Neutrophil (primary cell): ENCODE measurements around the gene SPON1.
"Not testable (repeated sequence)": the region's sequence is repeated elsewhere in the genome, so short reads cannot be mapped to it uniquely, and the experiment has no call there.

Experiments used
- H3K27ac ChIP-seq: fragments of 200-600 bp; sonication (generic); 2 replicates; pipeline ENCODE4 v1.5.1; 2016; ENCODE audit warnings: mild to moderate bottlenecking, moderate library complexity
- H3K27me3 ChIP-seq: fragments of 200-600 bp; sonication (generic); 2 replicates; pipeline ENCODE4 v1.6.0; 2016; ENCODE audit warnings: mild to moderate bottlenecking
- H3K36me3 ChIP-seq: fragments of 200-600 bp; sonication (generic); 2 replicates; pipeline ENCODE4 v1.5.1; 2017
- H3K4me1 ChIP-seq, 2 experiments: fragments of 200-600 bp in 1 of 2; sonication (generic) in 1 of 2; 1 replicate in 1 of 2; 2 replicates in 1 of 2; pipeline versions ENCODE4 v1.5.1 to v1.6.1; 2013 to 2016; ENCODE audit warnings: low read depth in 1 of 2, low read length in 1 of 2, mild to moderate bottlenecking in 1 of 2, moderate library complexity in 1 of 2; ENCODE audit not compliant: control insufficient read depth in 1 of 2, insufficient read depth in 1 of 2
- H3K4me3 ChIP-seq, 2 experiments: fragments of 200-600 bp in 1 of 2; sonication (generic) in 1 of 2; 1 replicate in 1 of 2; 2 replicates in 1 of 2; pipeline ENCODE4 v1.5.1; 2013 to 2016; ENCODE audit warnings: low read depth in 1 of 2, low read length in 1 of 2, mild to moderate bottlenecking in 1 of 2, moderate library complexity in 1 of 2
- H3K9me3 ChIP-seq: fragments of 200-600 bp; sonication (generic); 2 replicates; pipeline ENCODE4 v1.5.1; 2016
- TF ChIP-seq, protein P1 (sequence below): fragments of 200-600 bp; sonication (generic); IDR thresholded peaks from 2 replicates; pipeline ENCODE4 v1.5.1; 2016; ENCODE audit warnings: antibody characterized with exemption

Gene SPON1

GRCh38 chr11:14082338-14082737 lies 119.8 kb downstream of the SPON1 start:
- Histone ChIP-seq H3K36me3 (no peaks in the 10 kb centered on the region), H3K27ac (no peak overlapping the region), H3K4me1 (peaks cover 10 to 21% of the 10 kb centered on the region in 2 experiments), H3K4me3 (no peak overlapping the region), H3K9me3 (no peaks in the 10 kb centered on the region), H3K27me3 (no peaks in the 10 kb centered on the region)
- TF ChIP-seq, protein P1, sequence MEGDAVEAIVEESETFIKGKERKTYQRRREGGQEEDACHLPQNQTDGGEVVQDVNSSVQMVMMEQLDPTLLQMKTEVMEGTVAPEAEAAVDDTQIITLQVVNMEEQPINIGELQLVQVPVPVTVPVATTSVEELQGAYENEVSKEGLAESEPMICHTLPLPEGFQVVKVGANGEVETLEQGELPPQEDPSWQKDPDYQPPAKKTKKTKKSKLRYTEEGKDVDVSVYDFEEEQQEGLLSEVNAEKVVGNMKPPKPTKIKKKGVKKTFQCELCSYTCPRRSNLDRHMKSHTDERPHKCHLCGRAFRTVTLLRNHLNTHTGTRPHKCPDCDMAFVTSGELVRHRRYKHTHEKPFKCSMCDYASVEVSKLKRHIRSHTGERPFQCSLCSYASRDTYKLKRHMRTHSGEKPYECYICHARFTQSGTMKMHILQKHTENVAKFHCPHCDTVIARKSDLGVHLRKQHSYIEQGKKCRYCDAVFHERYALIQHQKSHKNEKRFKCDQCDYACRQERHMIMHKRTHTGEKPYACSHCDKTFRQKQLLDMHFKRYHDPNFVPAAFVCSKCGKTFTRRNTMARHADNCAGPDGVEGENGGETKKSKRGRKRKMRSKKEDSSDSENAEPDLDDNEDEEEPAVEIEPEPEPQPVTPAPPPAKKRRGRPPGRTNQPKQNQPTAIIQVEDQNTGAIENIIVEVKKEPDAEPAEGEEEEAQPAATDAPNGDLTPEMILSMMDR, result no peak

- H3K36me3 ChIP-seq, H3K4me3 ChIP-seq, H3K27ac ChIP-seq, H3K4me1 ChIP-seq, H3K27me3 ChIP-seq, H3K9me3 ChIP-seq: not testable (repeated sequence)
Observed at GRCh38 chr11:14088861-14089260, 126.3 kb downstream of the SPON1 start.

GRCh38 chr11:14089690-14090462 lies 127.4 kb downstream of the SPON1 start:
- no peaks in the 10 kb centered on the region for H3K4me1 ChIP-seq
- no peaks in the 10 kb centered on the region for H3K9me3 ChIP-seq
- peaks cover 3% of the 10 kb centered on the region for H3K27me3 ChIP-seq
- TF ChIP-seq, protein P1, result no peak
- no peaks in the 10 kb centered on the region for H3K36me3 ChIP-seq
- H3K4me3 ChIP-seq, result no peak overlapping the region
- H3K27ac ChIP-seq, result no peak overlapping the region

GRCh38 chr11:14090631-14091030 lies 128.1 kb downstream of the SPON1 start:
- H3K36me3 ChIP-seq, H3K27me3 ChIP-seq, H3K9me3 ChIP-seq, H3K27ac ChIP-seq, H3K4me3 ChIP-seq, H3K4me1 ChIP-seq: not testable (repeated sequence)

DNA sequence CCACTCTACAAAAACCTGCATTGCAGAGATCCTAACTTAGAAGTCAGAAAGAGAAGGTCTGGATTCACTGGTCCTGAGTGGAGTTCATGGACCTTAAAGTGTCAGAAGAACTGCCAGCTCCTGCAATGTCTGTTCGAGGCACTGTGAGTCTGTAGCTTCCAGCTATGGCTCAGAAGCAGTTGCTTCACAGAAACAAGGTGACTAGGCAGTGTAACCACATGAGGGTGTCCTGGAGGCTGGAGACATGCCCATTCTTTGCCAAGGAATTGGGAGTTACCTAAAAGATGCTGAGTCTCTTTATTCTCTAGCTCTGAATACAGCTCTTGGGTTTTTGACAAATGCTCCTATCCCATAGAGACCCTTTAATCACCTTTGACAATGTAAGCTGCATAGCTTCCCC lies 130.5 kb downstream of the SPON1 start:
- Histone ChIP-seq H3K36me3 (no peaks in the 10 kb centered on the region), H3K9me3 (no peaks in the 10 kb centered on the region), H3K27me3 (peaks cover 3% of the 10 kb centered on the region), H3K4me1 (no peaks in the 10 kb centered on the region), H3K4me3 (no peak overlapping the region), H3K27ac (no peak overlapping the region)
- TF ChIP-seq, protein P1, result no peak

DNA sequence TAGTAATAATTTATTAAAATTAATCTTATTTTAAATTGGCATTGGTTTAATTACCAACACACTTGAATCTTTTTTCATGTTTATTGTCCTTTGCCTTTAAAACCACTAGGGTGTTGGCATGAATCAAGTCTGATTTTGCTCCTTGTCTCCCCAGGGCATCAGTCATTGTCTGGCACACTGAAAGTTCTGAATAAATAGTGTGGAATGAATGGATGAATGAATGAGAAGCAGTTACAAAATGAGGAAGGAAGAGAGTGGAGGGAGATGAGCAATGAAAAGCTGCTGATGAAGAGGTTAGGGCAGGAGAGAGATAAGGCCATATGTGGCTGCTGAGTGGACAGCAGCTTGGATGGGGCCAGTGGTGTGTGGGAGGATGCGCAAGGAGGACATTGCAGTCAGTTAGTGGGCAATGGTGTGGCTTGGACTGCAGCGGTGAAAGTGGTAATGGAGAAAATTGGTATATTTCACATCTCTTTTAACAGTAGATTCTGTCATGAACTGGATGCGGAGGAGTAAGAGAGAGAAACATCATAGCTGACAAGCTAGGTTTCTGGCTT lies 132.0 kb downstream of the SPON1 start:
- Histone ChIP-seq H3K4me3 (no peak overlapping the region), H3K27ac (no peak overlapping the region), H3K27me3 (peaks cover 3% of the 10 kb centered on the region), H3K36me3 (no peaks in the 10 kb centered on the region), H3K4me1 (no peaks in the 10 kb centered on the region), H3K9me3 (no peaks in the 10 kb centered on the region)
- TF ChIP-seq, protein P1, result no peak
